B cell (primary cell): Measurements from ENCODE around the gene CFAP61. TPM values are rescaled to one million over a fixed set of nuclear protein-coding genes. Genes with fewer than 3 reads are reported as not detected.

Experiments
- ATAC-seq: fragments of 200-7000 bp; cut with Tn5 transposase; one replicate; pipeline ENCODE4 v1.10.0; 2021; ENCODE audit warnings: low read depth, mild to moderate bottlenecking, moderate number of reproducible peaks, moderate library complexity
- CTCF ChIA-PET: fragments of 350-600 bp; sonication (Branson Sonifier 250); formaldehyde crosslinking; loops from one replicate; lab custom pipeline; 2021; ENCODE audit warnings: antibody characterized with exemption, inconsistent platforms; lab: Charles Lee
- POLR2A ChIA-PET: fragments of 350-600 bp; sonication (Branson Sonifier 250); formaldehyde crosslinking; loops from one replicate; lab custom pipeline; 2021; ENCODE audit warnings: antibody characterized with exemption; lab: Charles Lee
- DNase-seq: peaks from one replicate; pipeline ENCODE4 v3.0.0; 2013
- H2AFZ ChIP-seq: 2 replicates; pipeline ENCODE4 v1.6.1; 2012; ENCODE audit warnings: mild to moderate bottlenecking, low read depth, low read length; ENCODE audit not compliant: insufficient read depth, poor library complexity, severe bottlenecking
- H3K27ac ChIP-seq, 2 donors: 1 replicate in 1 of 2; 2 replicates in 1 of 2; pipeline ENCODE4 v1.5.1; 2012 to 2013; ENCODE audit warnings: low read length in 2 of 2, mild to moderate bottlenecking in 2 of 2, moderate library complexity in 1 of 2
- H3K27me3 ChIP-seq, 4 experiments: fragments of 200-600 bp in 1 of 4; sonication (generic) in 1 of 4; replicated peaks in 1 of 4; 1 replicate in 2 of 4; 2 replicates in 2 of 4; pipeline versions ENCODE4 v1.6.1 to v1.7.0; 2013 to 2016; ENCODE audit warnings: low read length in 3 of 4, mild to moderate bottlenecking in 2 of 4, mixed read lengths in 1 of 4, moderate library complexity in 1 of 4; ENCODE audit not compliant: insufficient read depth in 4 of 4, control insufficient read depth in 3 of 4; ENCODE audit errors: control extremely low read depth in 1 of 4
- H3K36me3 ChIP-seq, 2 experiments: replicated peaks in 1 of 2; 1 replicate in 1 of 2; 2 replicates in 1 of 2; pipeline versions ENCODE4 v1.6.1 to v1.7.1; 2013; ENCODE audit warnings: low read length in 1 of 2; ENCODE audit not compliant: insufficient read depth in 2 of 2, control insufficient read depth in 1 of 2; ENCODE audit errors: control extremely low read depth in 1 of 2, extremely low read depth in 1 of 2
- H3K4me1 ChIP-seq, 2 donors: fragments of 200-600 bp in 1 of 2; sonication (generic) in 1 of 2; 1 replicate in 1 of 2; 2 replicates in 1 of 2; pipeline versions ENCODE4 v1.5.1 to v1.6.1; 2013 to 2017; ENCODE audit warnings: low read length in 2 of 2; ENCODE audit not compliant: control insufficient read depth in 2 of 2, insufficient read depth in 2 of 2
- H3K4me2 ChIP-seq: replicated peaks from 2 replicates; pipeline ENCODE3; 2012; ENCODE audit warnings: mild to moderate bottlenecking, low read depth, low read length; ENCODE audit not compliant: poor library complexity, severe bottlenecking
- H3K4me3 ChIP-seq, 5 experiments: fragments of 200-600 bp in 1 of 5; sonication (generic) in 1 of 5; 1 replicate in 3 of 5; 2 replicates in 2 of 5; pipeline versions ENCODE4 v1.5.1 to v1.7.0; 2011 to 2016; ENCODE audit warnings: low read length in 4 of 5, mild to moderate bottlenecking in 4 of 5, low read depth in 2 of 5, control low read depth in 1 of 5, moderate library complexity in 1 of 5; ENCODE audit not compliant: insufficient read depth in 1 of 5; ENCODE audit errors: control extremely low read depth in 1 of 5, extremely low read depth in 1 of 5
- H3K79me2 ChIP-seq: fragments of 200-600 bp; sonication (generic); one replicate; pipeline ENCODE4 v1.6.0; 2016; ENCODE audit warnings: low read length; ENCODE audit not compliant: control insufficient read depth, insufficient read depth
- H3K9ac ChIP-seq: fragments of 200-600 bp; sonication (generic); 2 replicates; pipeline ENCODE4 v1.6.1; 2017; ENCODE audit warnings: mild to moderate bottlenecking, low read length, moderate library complexity
- H3K9me3 ChIP-seq, 3 donors: one replicate each; pipeline versions ENCODE4 v1.6.1 to v1.7.1; 2013; ENCODE audit warnings: low read length in 2 of 3; ENCODE audit not compliant: control insufficient read depth in 2 of 3, insufficient read depth in 1 of 3; ENCODE audit errors: control extremely low read depth in 1 of 3
- H4K20me1 ChIP-seq: 2 replicates; pipeline ENCODE4 v1.6.0; 2012; ENCODE audit warnings: mild to moderate bottlenecking, low read length; ENCODE audit not compliant: insufficient read depth, control insufficient read depth, poor library complexity, severe bottlenecking
- H3K27ac Mint-ChIP-seq: one replicate; pipeline ENCODE4 v1.8.0; 2021; ENCODE audit warnings: mixed read lengths
- H3K27me3 Mint-ChIP-seq: one replicate; pipeline ENCODE4 v1.8.0; 2021; ENCODE audit warnings: mixed read lengths
- H3K4me1 Mint-ChIP-seq: one replicate; pipeline ENCODE4 v1.8.0; 2021; ENCODE audit warnings: mixed read lengths
- H3K4me3 Mint-ChIP-seq: one replicate; pipeline ENCODE4 v1.8.0; 2021; ENCODE audit warnings: mixed read lengths
- H3K9me3 Mint-ChIP-seq: one replicate; pipeline ENCODE4 v1.8.0; 2022; ENCODE audit warnings: mixed read lengths; ENCODE audit not compliant: insufficient read depth
- CTCF ChIP-seq: fragments of 200-600 bp; IDR thresholded peaks from one replicate; pipeline ENCODE4 v1.8.0; 2022; ENCODE audit warnings: antibody characterized with exemption, mild to moderate bottlenecking
- EZH2 ChIP-seq: IDR thresholded peaks from 2 replicates; pipeline ENCODE4 v1.6.1; 2012; ENCODE audit warnings: borderline replicate concordance, low read depth, mild to moderate bottlenecking, moderate library complexity, low read length; ENCODE audit not compliant: insufficient read depth, poor library complexity, severe bottlenecking
- WGBS: methylation state at CpG from one replicate; pipeline ENCODE4 v1.1.5; 2013; ENCODE audit warnings: missing lambda C conversion rate; ENCODE audit not compliant: insufficient coverage; 5-methylcytosine and 5-hydroxymethylcytosine counted together
- intact Hi-C: fragments of 100-400 bp; cut with micrococcal nuclease; formaldehyde crosslinking; loops from one replicate; pipeline ENCODE4 v1.10.0; 2022
- polyA plus RNA-seq: library from polyadenylated mRNA; depleted of rRNA; stranded (reverse); fragments of >200 nt; gene quantifications from 2 replicates; pipeline ENCODE4 v1.2.3, GENCODE V29; 2012
- total RNA-seq, 2 donors: library from RNA; stranded (reverse); fragments of 120-200 nt in 1 of 2; gene quantifications; 1 replicate in 1 of 2; 2 replicates in 1 of 2; pipeline versions ENCODE4 v1.2.3 to v1.2.4, GENCODE V29; 2013 to 2022

Gene CFAP61
- total and polyA plus RNA-seq, 2 donors (not counting 1 experiment from before 2014, with no cell fraction given): not detected

GRCh38 chr20:20160520-20160919, 108.2 kb downstream of the CFAP61 start:
- ATAC-seq: no peak
- H3K9me3 ChIP-seq: no peaks in the 10 kb centered on the region
- POLR2A ChIA-PET: no interaction called here
- H3K4me1 ChIP-seq: no peaks in the 10 kb centered on the region
- H3K27me3 ChIP-seq: no peaks in the 10 kb centered on the region
- Mint-ChIP-seq H3K27ac (no peak overlapping the region), H3K27me3 (no peaks in the 10 kb centered on the region), H3K4me1 (no peaks in the 10 kb centered on the region), H3K9me3 (peaks cover 2% of the 10 kb centered on the region), H3K4me3 (no peak overlapping the region)
- no peak overlapping the region for H3K4me3 ChIP-seq
- no peaks in the 10 kb centered on the region for H4K20me1 ChIP-seq
- no CpG with 5 or more reads among the region's 2 CpGs for WGBS
- no peak overlapping the region for H3K9ac ChIP-seq
- intact Hi-C loops: no loop called here
- TF ChIP-seq EZH2 (no peak), CTCF (no peak)
- H3K79me2 ChIP-seq: no peaks in the 10 kb centered on the region
- no peak overlapping the region for H3K27ac ChIP-seq
- no peak for DNase-seq
- CTCF ChIA-PET: no interaction called here
- no peak overlapping the region for H2AFZ ChIP-seq
- H3K4me2 ChIP-seq: no peak overlapping the region
- no peaks in the 10 kb centered on the region for H3K36me3 ChIP-seq

- no peaks in the 10 kb centered on the region for H3K4me1 ChIP-seq
- CTCF ChIA-PET: no interaction called here
- Mint-ChIP-seq H3K27me3 (no peaks in the 10 kb centered on the region), H3K9me3 (peaks cover 2% of the 10 kb centered on the region), H3K4me1 (no peaks in the 10 kb centered on the region), H3K27ac (no peak overlapping the region), H3K4me3 (no peak overlapping the region)
- ATAC-seq: no peak
- intact Hi-C loops: no loop called here
- TF ChIP-seq EZH2 (no peak), CTCF (no peak)
- 100% methylated on average over 2 of the region's 4 CpGs for WGBS
- H3K9ac ChIP-seq: no peak overlapping the region
- no peak overlapping the region for H3K27ac ChIP-seq
- no peak overlapping the region for H3K4me3 ChIP-seq
- POLR2A ChIA-PET: no interaction called here
- DNase-seq: no peak
- no peaks in the 10 kb centered on the region for H3K9me3 ChIP-seq
- H2AFZ ChIP-seq: no peak overlapping the region
- no peaks in the 10 kb centered on the region for H3K27me3 ChIP-seq
- H3K36me3 ChIP-seq: no peaks in the 10 kb centered on the region
- H3K79me2 ChIP-seq: no peaks in the 10 kb centered on the region
- no peak overlapping the region for H3K4me2 ChIP-seq
- no peaks in the 10 kb centered on the region for H4K20me1 ChIP-seq
Observed at GRCh38 chr20:20161611-20162010, 109.3 kb downstream of the CFAP61 start.
